ENCODE results near the gene ZNF652.

DNA sequence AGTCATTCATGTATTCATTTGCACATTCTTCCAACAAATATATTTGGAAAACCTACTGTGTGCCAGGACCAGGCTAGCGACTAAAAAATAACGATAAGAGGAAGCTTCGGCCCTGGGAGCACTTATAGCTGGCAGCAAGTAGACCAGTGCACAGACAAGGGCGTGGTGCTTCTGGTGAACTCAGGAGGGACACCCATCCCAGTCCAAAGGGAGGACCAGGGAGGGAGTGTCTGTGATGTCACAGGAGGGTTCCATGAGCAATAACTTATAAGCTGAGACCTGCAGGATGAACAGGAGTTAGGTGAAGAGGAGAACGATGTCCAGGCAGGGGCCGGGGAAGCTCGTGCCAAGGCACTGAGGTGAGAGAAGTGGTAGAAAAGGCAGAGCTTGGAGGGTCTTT lies 114.1 kb downstream of the ZNF652 start:
- TF ChIP-seq, protein P1, sequence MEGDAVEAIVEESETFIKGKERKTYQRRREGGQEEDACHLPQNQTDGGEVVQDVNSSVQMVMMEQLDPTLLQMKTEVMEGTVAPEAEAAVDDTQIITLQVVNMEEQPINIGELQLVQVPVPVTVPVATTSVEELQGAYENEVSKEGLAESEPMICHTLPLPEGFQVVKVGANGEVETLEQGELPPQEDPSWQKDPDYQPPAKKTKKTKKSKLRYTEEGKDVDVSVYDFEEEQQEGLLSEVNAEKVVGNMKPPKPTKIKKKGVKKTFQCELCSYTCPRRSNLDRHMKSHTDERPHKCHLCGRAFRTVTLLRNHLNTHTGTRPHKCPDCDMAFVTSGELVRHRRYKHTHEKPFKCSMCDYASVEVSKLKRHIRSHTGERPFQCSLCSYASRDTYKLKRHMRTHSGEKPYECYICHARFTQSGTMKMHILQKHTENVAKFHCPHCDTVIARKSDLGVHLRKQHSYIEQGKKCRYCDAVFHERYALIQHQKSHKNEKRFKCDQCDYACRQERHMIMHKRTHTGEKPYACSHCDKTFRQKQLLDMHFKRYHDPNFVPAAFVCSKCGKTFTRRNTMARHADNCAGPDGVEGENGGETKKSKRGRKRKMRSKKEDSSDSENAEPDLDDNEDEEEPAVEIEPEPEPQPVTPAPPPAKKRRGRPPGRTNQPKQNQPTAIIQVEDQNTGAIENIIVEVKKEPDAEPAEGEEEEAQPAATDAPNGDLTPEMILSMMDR (IDR thresholded peaks at IDR 0.05; ENCODE audit: low read depth, low read length): no peak
- no peak for TF ChIP-seq EZH2phosphoT487 (IDR thresholded peaks at IDR 0.05; ENCODE audit: low read depth)

Measured in OCI-LY3 (cell line).